Esophagus muscularis mucosa (tissue), 4 donors: ENCODE results near the gene MCCD1.
"Not testable (repeated sequence)": the region's sequence is repeated elsewhere in the genome, so short reads cannot be mapped to it uniquely, and the experiment has no call there.

Source experiments
- EP300 ChIP-seq: sonication (generic); formaldehyde crosslinking; IDR thresholded peaks from one replicate; pipeline ENCODE4 v1.6.1; 2017; ENCODE audit warnings: antibody characterized with exemption
- POLR2A ChIP-seq: fragments of 450-650 bp; IDR thresholded peaks from one replicate; pipeline ENCODE4 v1.6.1; 2017; ENCODE audit warnings: antibody characterized with exemption, moderate library complexity, mild to moderate bottlenecking, low read depth
- POLR2AphosphoS5 ChIP-seq, 2 donors: sonication (generic); formaldehyde crosslinking; IDR thresholded peaks; one replicate each; pipeline ENCODE4 v1.6.1; 2017; ENCODE audit warnings: antibody characterized with exemption in 2 of 2
- TF ChIP-seq, protein P1 (sequence below), 3 experiments: fragments of 200-600 bp in 2 of 3; fragments of 450-650 bp in 1 of 3; sonication (generic) in 2 of 3; IDR thresholded peaks; one replicate each; pipeline ENCODE4 v1.5.1; 2017 to 2019; ENCODE audit warnings: antibody characterized with exemption in 3 of 3, mild to moderate bottlenecking in 2 of 3, moderate library complexity in 1 of 3

DNA sequence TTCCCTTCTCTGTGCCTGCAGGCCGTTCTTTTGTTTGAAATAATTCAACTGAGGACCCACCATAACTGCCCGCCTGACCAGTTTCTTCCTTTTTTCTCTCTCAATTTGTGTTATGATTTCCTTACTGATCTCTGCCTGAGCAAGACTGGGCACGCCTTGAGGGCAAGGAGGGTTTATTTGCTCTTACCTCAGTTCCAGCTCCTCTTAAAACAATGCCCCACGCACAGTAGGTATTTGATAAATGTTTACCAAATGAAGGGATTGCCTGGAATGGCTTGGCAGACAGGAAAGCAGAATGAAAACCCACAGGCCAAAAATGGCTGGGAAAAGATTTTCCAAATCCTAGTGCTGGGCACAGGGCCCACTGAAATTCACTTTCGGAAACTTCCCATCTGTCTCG, 41.1 kb upstream of the MCCD1 start:
- not testable (repeated sequence) for TF ChIP-seq POLR2AphosphoS5 (IDR thresholded peaks at IDR 0.05); EP300; POLR2A
- TF ChIP-seq, protein P1, sequence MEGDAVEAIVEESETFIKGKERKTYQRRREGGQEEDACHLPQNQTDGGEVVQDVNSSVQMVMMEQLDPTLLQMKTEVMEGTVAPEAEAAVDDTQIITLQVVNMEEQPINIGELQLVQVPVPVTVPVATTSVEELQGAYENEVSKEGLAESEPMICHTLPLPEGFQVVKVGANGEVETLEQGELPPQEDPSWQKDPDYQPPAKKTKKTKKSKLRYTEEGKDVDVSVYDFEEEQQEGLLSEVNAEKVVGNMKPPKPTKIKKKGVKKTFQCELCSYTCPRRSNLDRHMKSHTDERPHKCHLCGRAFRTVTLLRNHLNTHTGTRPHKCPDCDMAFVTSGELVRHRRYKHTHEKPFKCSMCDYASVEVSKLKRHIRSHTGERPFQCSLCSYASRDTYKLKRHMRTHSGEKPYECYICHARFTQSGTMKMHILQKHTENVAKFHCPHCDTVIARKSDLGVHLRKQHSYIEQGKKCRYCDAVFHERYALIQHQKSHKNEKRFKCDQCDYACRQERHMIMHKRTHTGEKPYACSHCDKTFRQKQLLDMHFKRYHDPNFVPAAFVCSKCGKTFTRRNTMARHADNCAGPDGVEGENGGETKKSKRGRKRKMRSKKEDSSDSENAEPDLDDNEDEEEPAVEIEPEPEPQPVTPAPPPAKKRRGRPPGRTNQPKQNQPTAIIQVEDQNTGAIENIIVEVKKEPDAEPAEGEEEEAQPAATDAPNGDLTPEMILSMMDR (IDR thresholded peaks at IDR 0.05): not testable (repeated sequence)
